ENCODE data around the gene FARS2. TPM values are rescaled to one million over a fixed set of nuclear protein-coding genes. Genes with fewer than 3 reads are reported as not detected.

Gene FARS2
- total and polyA plus RNA-seq, 9 of the 15 experiments (the other 6 are each of a cell fraction or from before 2014, with no cell fraction given), result 16.5 to 62.2 (median 27.0) TPM

DNA sequence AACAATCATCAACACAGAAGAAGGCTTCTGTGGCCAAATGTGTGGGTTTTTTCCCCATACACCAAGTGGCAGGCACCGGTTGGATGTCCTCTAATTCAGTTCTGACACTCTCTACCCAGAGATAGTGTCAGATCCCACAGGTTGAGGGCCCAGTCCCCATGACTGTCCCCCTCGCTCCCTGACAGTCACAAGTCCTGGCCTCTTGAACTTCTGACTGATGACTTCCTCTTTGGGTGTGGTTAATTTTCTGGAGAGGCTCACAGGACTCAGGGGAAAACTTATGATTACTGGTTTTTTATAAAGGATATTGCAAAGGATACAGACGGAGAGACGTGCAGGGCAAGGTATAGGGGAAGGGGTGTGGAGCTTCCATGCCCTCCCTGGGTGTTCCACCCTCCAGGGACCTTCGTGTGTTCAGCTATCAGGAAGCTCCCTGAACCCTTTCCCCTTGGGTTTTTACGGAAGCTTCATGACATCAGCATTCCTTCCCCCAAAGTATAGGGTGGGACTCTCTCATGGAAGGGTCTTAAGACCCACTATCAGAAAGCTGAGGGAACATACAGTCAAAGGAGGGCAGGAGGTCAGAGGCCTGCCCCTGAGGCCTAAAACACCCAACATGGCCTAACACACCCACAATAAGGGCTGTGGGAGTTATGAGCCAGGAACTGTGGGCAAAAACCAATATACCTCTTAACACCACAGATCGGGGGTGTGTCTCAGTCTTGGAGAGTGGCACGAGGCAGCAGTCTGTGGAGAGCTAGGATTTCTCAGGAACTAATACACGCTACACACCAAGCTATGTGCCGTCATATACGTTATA, 33.3 kb downstream of the FARS2 start (continued):
- TF ChIP-seq JUND (IDR thresholded peaks at IDR 0.05; ENCODE audit: borderline replicate concordance, low read depth, low read length) (no peak), JUND (tag; IDR thresholded peaks at IDR 0.05; ENCODE audit: borderline replicate concordance, low read depth, low read length) (0 out of 3 replicates have a peak, but pooled peaks have one; percentile 15), ESRRA (IDR thresholded peaks at IDR 0.05; ENCODE audit: borderline replicate concordance, low read depth) (peak; percentile 46; the same call in 1 of the 2 replicates), CBFA2T2 (conservative IDR thresholded peaks at IDR 0.05) (no peak), SMAD3 (CRISPR knock-in tag; conservative IDR thresholded peaks at IDR 0.05) (no peak), POLR2AphosphoS5 (IDR thresholded peaks at IDR 0.05; ENCODE audit: control insufficient read depth, insufficient read depth, low read depth, low read length) (peak; percentile 25; the same call in 1 of the 2 replicates), L3MBTL2 (IDR thresholded peaks at IDR 0.05) (peak; percentile 55; the same call in 1 of the 2 replicates), PHF20 (IDR thresholded peaks at IDR 0.05; ENCODE audit: partially characterized antibody) (peak; percentile 46), MAZ (CRISPR knock-in tag; conservative IDR thresholded peaks at IDR 0.05 in 1 of 2, IDR thresholded peaks at IDR 0.05 in 1 of 2) (peak in 1 of 2 experiments; percentile 51; a peak in 1 of 4 replicates), NR2C2 (CRISPR knock-in tag; IDR thresholded peaks at IDR 0.05) (no peak), NR2C2 (tag; IDR thresholded peaks at IDR 0.05) (peak; percentile 83)
- TF ChIP-seq, protein P1, sequence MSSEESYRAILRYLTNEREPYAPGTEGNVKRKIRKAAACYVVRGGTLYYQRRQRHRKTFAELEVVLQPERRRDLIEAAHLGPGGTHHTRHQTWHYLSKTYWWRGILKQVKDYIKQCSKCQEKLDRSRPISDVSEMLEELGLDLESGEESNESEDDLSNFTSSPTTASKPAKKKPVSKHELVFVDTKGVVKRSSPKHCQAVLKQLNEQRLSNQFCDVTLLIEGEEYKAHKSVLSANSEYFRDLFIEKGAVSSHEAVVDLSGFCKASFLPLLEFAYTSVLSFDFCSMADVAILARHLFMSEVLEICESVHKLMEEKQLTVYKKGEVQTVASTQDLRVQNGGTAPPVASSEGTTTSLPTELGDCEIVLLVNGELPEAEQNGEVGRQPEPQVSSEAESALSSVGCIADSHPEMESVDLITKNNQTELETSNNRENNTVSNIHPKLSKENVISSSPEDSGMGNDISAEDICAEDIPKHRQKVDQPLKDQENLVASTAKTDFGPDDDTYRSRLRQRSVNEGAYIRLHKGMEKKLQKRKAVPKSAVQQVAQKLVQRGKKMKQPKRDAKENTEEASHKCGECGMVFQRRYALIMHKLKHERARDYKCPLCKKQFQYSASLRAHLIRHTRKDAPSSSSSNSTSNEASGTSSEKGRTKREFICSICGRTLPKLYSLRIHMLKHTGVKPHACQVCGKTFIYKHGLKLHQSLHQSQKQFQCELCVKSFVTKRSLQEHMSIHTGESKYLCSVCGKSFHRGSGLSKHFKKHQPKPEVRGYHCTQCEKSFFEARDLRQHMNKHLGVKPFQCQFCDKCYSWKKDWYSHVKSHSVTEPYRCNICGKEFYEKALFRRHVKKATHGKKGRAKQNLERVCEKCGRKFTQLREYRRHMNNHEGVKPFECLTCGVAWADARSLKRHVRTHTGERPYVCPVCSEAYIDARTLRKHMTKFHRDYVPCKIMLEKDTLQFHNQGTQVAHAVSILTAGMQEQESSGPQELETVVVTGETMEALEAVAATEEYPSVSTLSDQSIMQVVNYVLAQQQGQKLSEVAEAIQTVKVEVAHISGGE (CRISPR knock-in tag; IDR thresholded peaks at IDR 0.05), result peak in 1 of 3 experiments; percentile 65; a peak in 1 of 6 replicates
- TF ChIP-seq, protein P2, sequence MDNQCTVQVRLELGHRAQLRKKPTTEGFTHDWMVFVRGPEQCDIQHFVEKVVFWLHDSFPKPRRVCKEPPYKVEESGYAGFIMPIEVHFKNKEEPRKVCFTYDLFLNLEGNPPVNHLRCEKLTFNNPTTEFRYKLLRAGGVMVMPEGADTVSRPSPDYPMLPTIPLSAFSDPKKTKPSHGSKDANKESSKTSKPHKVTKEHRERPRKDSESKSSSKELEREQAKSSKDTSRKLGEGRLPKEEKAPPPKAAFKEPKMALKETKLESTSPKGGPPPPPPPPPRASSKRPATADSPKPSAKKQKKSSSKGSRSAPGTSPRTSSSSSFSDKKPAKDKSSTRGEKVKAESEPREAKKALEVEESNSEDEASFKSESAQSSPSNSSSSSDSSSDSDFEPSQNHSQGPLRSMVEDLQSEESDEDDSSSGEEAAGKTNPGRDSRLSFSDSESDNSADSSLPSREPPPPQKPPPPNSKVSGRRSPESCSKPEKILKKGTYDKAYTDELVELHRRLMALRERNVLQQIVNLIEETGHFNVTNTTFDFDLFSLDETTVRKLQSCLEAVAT (IDR thresholded peaks at IDR 0.05), result peak in 1 of 2 experiments; percentile 68; a peak in 1 of 4 replicates
- TF ChIP-seq, protein P3, sequence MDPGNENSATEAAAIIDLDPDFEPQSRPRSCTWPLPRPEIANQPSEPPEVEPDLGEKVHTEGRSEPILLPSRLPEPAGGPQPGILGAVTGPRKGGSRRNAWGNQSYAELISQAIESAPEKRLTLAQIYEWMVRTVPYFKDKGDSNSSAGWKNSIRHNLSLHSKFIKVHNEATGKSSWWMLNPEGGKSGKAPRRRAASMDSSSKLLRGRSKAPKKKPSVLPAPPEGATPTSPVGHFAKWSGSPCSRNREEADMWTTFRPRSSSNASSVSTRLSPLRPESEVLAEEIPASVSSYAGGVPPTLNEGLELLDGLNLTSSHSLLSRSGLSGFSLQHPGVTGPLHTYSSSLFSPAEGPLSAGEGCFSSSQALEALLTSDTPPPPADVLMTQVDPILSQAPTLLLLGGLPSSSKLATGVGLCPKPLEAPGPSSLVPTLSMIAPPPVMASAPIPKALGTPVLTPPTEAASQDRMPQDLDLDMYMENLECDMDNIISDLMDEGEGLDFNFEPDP (CRISPR knock-in tag; IDR thresholded peaks at IDR 0.05), result no peak
